ENCODE measurements around the gene PPM1H. TPM values are rescaled to one million over a fixed set of nuclear protein-coding genes. Genes with fewer than 3 reads are reported as not detected.

The PPM1H gene
- total RNA-seq, 4 donors from 2014 or later: 0.09 to 7.6 (median 0.76) TPM; not detected in 1

DNA sequence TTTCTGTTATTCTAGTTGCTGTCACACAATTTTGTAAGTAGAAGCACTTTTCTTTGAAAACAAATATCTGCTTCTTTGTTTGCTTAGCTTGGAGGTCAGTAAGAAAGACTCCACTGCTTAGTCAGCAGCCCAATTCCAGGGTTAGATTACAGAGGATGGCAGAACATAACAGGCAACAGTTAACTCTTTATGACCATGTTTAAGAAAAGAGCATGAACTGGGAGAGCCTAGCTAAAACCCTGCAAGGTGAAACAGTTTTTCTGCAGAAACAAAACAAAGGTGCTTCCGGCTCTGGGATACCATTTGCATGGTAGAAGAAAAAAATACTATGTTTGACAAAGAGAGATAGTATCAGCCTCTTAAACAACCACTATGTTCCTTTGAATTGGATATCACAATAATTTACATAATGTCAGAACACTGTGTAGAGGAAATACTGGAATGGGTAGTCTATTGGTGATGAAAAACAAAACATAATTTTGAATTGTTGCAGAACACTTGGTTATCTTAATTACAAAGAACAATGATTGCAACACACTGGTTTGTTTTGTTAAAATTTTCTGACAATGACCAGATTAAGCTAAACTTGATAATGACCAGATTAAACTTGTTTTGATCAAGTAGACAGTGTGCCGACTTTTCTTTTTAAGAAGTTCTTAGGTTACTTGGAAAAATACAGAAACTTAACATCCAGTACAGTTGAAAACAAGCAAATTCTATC lies 22.4 kb upstream of the PPM1H start:
- TF ChIP-seq, protein P1, sequence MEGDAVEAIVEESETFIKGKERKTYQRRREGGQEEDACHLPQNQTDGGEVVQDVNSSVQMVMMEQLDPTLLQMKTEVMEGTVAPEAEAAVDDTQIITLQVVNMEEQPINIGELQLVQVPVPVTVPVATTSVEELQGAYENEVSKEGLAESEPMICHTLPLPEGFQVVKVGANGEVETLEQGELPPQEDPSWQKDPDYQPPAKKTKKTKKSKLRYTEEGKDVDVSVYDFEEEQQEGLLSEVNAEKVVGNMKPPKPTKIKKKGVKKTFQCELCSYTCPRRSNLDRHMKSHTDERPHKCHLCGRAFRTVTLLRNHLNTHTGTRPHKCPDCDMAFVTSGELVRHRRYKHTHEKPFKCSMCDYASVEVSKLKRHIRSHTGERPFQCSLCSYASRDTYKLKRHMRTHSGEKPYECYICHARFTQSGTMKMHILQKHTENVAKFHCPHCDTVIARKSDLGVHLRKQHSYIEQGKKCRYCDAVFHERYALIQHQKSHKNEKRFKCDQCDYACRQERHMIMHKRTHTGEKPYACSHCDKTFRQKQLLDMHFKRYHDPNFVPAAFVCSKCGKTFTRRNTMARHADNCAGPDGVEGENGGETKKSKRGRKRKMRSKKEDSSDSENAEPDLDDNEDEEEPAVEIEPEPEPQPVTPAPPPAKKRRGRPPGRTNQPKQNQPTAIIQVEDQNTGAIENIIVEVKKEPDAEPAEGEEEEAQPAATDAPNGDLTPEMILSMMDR (IDR thresholded peaks at IDR 0.05): no peak
- TF ChIP-seq POLR2A (IDR thresholded peaks at IDR 0.05): no peak
- Histone ChIP-seq H3K27me3 (no peaks in the 10 kb centered on the region), H3K4me3 (no peak overlapping the region), H3K36me3 (no peaks in the 10 kb centered on the region), H3K27ac (no peak overlapping the region), H3K4me1 (no peaks in the 10 kb centered on the region), H3K9me3 (no peaks in the 10 kb centered on the region)
- 54 to 69% methylated on average over 2 of the region's 2 CpGs for WGBS, 2 donors
- no peak for DNase-seq
- intact Hi-C loops (cut with DNase I): no loop called here

DNA sequence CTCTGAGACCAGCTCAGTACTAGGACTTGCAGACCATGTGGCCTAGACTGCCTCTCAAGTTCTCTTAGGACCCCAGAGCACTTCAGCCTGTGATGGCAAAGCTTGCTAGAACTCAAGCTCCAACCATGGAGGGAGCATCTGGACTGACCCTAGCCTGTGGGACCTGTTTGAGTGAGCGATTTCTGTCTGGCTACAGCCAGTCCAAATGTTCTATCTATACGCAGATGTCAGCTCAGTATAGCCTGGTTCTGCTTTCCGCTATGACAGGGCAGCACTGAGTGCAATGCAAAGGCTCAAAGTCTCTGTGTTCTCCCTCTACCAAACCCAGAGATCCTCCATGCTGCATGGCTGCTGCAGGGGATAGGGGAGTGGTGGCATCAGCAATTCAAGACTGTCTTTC lies 20.7 kb upstream of the PPM1H start:
- Histone ChIP-seq H3K4me1 (no peaks in the 10 kb centered on the region), H3K9me3 (no peaks in the 10 kb centered on the region), H3K36me3 (no peaks in the 10 kb centered on the region), H3K27me3 (no peaks in the 10 kb centered on the region), H3K27ac (no peak overlapping the region), H3K4me3 (no peak overlapping the region)
- intact Hi-C loops (cut with DNase I): no loop called here
- DNase-seq: no peak
- TF ChIP-seq, protein P1 (IDR thresholded peaks at IDR 0.05): no peak
- TF ChIP-seq POLR2A (IDR thresholded peaks at IDR 0.05): no peak
- 100% methylated on average over 1 of the region's 3 CpGs; no CpG with 5 or more reads in 1 of the 2 donors for WGBS, 2 donors

- Histone ChIP-seq H3K27ac (no peak overlapping the region), H3K4me1 (no peaks in the 10 kb centered on the region), H3K4me3 (no peak overlapping the region), H3K36me3 (no peaks in the 10 kb centered on the region), H3K9me3 (no peaks in the 10 kb centered on the region), H3K27me3 (no peaks in the 10 kb centered on the region)
- intact Hi-C loops (cut with DNase I): no loop called here
- 67 to 72% methylated on average over 1 of the region's 1 CpG for WGBS, 2 donors
- no peak for DNase-seq
- TF ChIP-seq, protein P1 (IDR thresholded peaks at IDR 0.05): no peak
- no peak for TF ChIP-seq POLR2A (IDR thresholded peaks at IDR 0.05)
Measured at GRCh38 chr12:62950317-62950716, 15.4 kb upstream of the PPM1H start.

DNA sequence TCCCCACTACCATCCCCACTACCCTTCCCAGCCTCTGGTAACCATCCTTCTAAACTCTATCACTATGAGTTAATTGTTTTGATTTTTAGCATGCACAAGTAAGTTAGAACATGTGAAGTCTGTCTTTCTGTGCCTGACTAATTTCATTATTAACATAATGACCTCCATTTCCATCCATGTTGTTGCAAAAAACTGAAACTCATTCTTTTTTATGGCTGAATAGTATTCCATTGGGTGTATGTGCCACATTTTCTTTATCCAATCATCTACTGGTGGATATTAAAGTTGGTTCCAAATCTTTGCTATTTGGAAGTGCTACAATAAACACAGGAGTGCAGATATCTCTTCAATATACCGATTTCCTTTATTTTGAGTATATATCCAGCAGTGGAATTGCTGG lies 13.2 kb upstream of the PPM1H start:
- no peak for DNase-seq
- Histone ChIP-seq H3K4me1 (no peaks in the 10 kb centered on the region), H3K27ac (no peak overlapping the region), H3K9me3 (no peaks in the 10 kb centered on the region), H3K36me3 (no peaks in the 10 kb centered on the region), H3K4me3 (no peak overlapping the region), H3K27me3 (no peaks in the 10 kb centered on the region)
- TF ChIP-seq, protein P1 (IDR thresholded peaks at IDR 0.05): no peak
- no peak for TF ChIP-seq POLR2A (IDR thresholded peaks at IDR 0.05)
- intact Hi-C loops (cut with DNase I): no loop called here
- WGBS, 2 donors: 76 to 80% methylated on average over 1 of the region's 1 CpG

DNA sequence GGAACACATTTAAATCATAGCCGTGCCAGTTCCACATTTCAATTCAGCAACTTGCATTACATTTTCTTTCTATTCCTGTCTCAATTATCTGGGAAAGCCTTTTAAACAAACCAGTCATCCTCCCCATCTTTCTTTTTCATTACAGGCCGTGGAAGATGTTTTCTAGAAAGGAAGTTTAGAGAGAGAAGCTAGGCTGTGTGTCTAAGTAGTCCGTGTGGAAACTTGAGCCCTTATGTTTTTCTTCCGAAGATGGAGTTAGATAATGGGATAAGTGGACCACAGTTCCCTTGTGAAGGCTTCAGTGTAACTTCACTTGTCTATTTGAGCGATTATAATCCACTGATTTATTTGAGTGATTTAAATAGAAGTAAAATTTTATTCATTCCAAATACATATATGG lies 12.4 kb upstream of the PPM1H start:
- intact Hi-C loops (cut with DNase I): no loop called here
- Histone ChIP-seq H3K9me3 (no peaks in the 10 kb centered on the region), H3K36me3 (no peaks in the 10 kb centered on the region), H3K27me3 (no peaks in the 10 kb centered on the region), H3K4me3 (no peak overlapping the region), H3K4me1 (no peaks in the 10 kb centered on the region), H3K27ac (no peak overlapping the region)
- 70 to 80% methylated on average over 5 of the region's 5 CpGs for WGBS, 2 donors
- DNase-seq: no peak
- TF ChIP-seq, protein P1 (IDR thresholded peaks at IDR 0.05): no peak
- TF ChIP-seq POLR2A (IDR thresholded peaks at IDR 0.05): no peak
